RWPE1 (cell line): ENCODE data around the gene RGS16.
A peak's percentile ranks its signal among the peaks of the same experiment; 100 is the strongest.

ENCODE experiments used
- CTCF ChIA-PET: fragments of 350-600 bp; sonication (Branson Sonifier 250); formaldehyde crosslinking; extraction: SDS; loops from one replicate; lab custom pipeline; 2021; lab: Yijun Ruan, JAX
- POLR2A ChIA-PET: fragments of 400-600 bp; formaldehyde crosslinking; extraction: SDS; loops from one replicate; lab custom pipeline; 2020; ENCODE audit warnings: antibody characterized with exemption; ENCODE audit not compliant: low non-redundant PET; lab: Yijun Ruan, JAX
- DNase-seq: peaks from one replicate; pipeline ENCODE4 v3.0.0; 2012; ENCODE audit warnings: low spot score
- H3K27ac ChIP-seq: fragments of 450-650 bp; 2 replicates; pipeline ENCODE4 v1.5.1; 2017
- CTCF ChIP-seq: fragments of 450-650 bp; conservative IDR thresholded peaks from 2 replicates; pipeline ENCODE4 v1.5.1; 2017; ENCODE audit warnings: low read depth, mild to moderate bottlenecking

RGS16 gene

GRCh38 chr1:182580736-182581135, 23.5 kb downstream of the RGS16 start:
- no peak for DNase-seq
- POLR2A ChIA-PET: no interaction called here
- CTCF ChIA-PET: no interaction called here
- TF ChIP-seq CTCF: no peak
- no peak overlapping the region for H3K27ac ChIP-seq

- no peak overlapping the region for H3K27ac ChIP-seq
- POLR2A ChIA-PET: no interaction called here
- CTCF ChIA-PET: interaction anchor here (0.6 kb wide), 1 partner anchor 196 kb away, joined by 3 read pairs; no protein-coding TSS in a partner anchor
- TF ChIP-seq CTCF: no peak
- DNase-seq: peak; percentile 73
Measured at GRCh38 chr1:182575540-182576149, 28.5 kb downstream of the RGS16 start.

- TF ChIP-seq CTCF: no peak
- ChIA-PET POLR2A (no interaction called here), CTCF (no interaction called here)
- H3K27ac ChIP-seq: no peak overlapping the region
- DNase-seq: no peak
Measured at GRCh38 chr1:182574156-182574555, 30.0 kb downstream of the RGS16 start.

- no peak for DNase-seq
- CTCF ChIA-PET: no interaction called here
- no peak for TF ChIP-seq CTCF
- H3K27ac ChIP-seq: no peak overlapping the region
- POLR2A ChIA-PET: no interaction called here
Measured at GRCh38 chr1:182570611-182570970, 33.6 kb downstream of the RGS16 start.

GRCh38 chr1:182569939-182570610, 34.1 kb downstream of the RGS16 start:
- no peak for DNase-seq
- no peak overlapping the region for H3K27ac ChIP-seq

More at GRCh38 chr1:182569939-182570610, 34.1 kb downstream of the RGS16 start:
- TF ChIP-seq CTCF: no peak
- POLR2A ChIA-PET: no interaction called here
- CTCF ChIA-PET: no interaction called here
